Renal cortical epithelial cell (primary cell): ENCODE data around the gene FAN1. TPM values are rescaled to one million over a fixed set of nuclear protein-coding genes. Genes with fewer than 3 reads are reported as not detected.
"Not testable (repeated sequence)": the region's sequence is repeated elsewhere in the genome, so short reads cannot be mapped to it uniquely, and the experiment has no call there.

Experiments
- DNase-seq: peaks from one replicate; pipeline ENCODE4 v3.0.0-alpha.2; 2011; ENCODE audit warnings: low read depth
- total RNA-seq: library from RNA; depleted of rRNA; stranded (reverse); fragments of >200 nt; gene quantifications from 2 replicates; pipeline ENCODE4 v1.2.3, GENCODE V29; 2014

The FAN1 gene
- 8.9 and 28.1 TPM in 2 replicates for total RNA-seq

- peak; percentile 78 for DNase-seq
Observed at GRCh38 chr15:30903497-30904187, at the start of gene FAN1. Gene FAN1, plus strand, starts transcription at chr15:30903915. Its CDS starts 749 bp downstream, at chr15:30904664.

DNA sequence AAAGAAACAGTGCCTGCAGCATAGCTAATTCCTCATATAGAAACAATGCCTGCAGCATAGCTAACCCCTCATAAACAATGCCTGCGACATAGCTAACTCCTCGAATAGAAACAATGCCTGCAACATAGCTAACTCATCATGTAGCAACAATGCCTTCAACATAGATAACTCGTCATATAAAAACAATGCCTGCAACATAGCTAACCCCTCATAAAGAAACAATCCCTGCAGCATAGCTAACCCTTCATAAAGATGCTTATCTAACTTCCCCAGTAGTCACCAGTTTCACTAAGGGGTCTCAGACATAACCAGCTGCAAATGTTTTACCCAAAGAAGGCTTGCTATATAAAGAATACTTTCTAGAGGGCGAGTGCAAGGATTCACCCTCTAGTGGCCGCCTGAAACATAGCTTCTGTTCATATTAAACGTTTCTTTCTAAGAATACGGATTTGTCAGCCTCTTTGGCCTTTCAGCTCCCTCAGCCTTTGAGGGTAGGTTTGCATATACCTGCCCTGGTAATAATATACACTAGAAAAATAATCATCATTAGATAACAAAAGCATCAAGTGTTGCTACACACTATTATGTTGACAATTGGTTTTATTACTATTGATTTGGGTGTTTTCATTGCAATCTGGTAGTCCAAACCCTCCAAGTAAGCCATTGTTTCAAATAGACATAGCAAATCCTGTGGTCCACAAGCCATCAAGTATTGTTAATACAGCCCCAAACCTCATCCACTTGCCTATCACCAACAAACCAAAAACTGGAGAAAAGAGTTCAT is 44.4 kb upstream of the FAN1 start:
- DNase-seq: peak; percentile 22

GRCh38 chr15:30865257-30865656 is 38.5 kb upstream of the FAN1 start:
- DNase-seq: no peak

DNA sequence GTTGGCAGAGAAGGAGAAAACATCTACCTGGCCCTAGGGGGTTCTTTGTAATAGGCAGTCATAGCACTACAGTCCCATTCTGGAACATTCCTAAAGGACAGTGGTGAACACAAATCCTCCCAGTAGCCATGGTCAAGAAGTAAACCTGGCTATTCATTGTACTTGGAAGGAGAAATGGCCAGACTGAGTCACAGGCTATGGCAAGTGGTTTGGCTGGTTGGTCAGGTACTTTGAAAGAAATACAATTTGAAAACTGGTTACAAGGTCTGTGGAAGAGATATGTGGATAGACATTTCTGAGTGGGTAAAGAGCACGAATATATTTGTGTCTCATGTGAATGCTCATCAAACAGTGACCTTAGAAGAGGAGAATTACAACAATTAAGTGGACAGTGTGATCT is 33.0 kb upstream of the FAN1 start:
- DNase-seq: no peak

- no peak for DNase-seq
Observed at GRCh38 chr15:30872341-30872748, 31.4 kb upstream of the FAN1 start.

DNA sequence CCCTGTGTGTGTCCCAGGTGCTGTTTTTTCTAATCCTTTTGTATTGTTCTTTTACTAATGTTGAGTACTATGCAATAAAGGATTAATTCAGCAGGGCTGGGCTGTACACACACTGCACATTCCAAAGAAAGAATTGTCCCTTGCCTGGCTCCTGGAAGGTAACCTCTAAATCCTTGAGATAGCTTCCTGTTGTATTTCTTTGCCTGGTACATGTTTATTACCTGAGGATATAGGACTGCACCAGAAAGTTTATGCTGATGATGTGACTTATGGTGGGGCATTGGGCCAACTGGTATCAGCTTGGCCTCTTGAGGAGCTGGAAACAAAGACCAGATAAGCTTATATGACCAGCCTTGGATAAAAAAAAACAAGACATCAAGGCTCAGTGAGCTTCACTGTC is 26.6 kb upstream of the FAN1 start:
- no peak for DNase-seq

GRCh38 chr15:30878515-30878914 is 25.2 kb upstream of the FAN1 start:
- DNase-seq: no peak

GRCh38 chr15:30882849-30883433 is 20.8 kb upstream of the FAN1 start:
- no peak for DNase-seq

DNA sequence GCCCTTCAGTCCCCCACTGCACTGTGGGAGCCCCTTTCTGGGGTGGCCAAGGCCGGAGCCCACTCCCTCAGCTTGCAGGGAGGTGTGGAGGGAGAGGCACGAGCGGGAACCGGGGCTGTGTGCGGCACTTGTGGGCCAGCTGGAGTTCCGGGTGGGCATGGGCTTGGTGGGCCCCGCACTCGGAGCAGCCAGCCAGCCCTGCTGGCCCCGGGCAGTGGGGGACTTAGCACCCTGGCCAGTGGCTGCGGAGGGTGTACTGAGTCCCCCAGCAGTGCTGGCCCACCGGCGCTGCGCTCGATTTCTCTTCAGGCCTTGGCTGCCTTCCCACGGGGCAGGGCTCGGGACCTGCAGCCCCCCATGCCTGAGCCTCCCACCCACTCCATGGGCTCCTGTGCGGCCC is 20.0 kb upstream of the FAN1 start:
- DNase-seq: not testable (repeated sequence)

GRCh38 chr15:30885814-30886213 is 17.9 kb upstream of the FAN1 start:
- peak; percentile 8 for DNase-seq

DNA sequence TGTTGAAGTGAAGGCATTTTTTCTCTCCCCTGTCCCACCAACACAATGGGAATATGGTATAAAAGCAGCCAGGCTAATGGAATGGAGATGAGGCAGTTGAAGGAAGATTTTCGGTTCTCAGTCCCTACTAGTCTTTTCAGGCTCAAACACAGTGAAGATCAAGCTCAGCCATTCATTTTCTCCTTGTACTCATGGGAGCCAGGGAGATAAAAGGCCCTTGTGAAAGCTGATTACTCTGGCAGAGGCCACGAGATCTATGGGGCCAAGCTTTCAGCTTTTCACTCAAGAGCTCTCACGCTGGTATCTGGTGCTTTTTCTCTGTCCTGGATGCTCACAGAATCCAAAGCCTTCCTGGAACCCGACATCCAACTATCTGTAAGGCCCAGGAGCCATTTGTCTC is 14.5 kb upstream of the FAN1 start:
- DNase-seq: no peak

DNA sequence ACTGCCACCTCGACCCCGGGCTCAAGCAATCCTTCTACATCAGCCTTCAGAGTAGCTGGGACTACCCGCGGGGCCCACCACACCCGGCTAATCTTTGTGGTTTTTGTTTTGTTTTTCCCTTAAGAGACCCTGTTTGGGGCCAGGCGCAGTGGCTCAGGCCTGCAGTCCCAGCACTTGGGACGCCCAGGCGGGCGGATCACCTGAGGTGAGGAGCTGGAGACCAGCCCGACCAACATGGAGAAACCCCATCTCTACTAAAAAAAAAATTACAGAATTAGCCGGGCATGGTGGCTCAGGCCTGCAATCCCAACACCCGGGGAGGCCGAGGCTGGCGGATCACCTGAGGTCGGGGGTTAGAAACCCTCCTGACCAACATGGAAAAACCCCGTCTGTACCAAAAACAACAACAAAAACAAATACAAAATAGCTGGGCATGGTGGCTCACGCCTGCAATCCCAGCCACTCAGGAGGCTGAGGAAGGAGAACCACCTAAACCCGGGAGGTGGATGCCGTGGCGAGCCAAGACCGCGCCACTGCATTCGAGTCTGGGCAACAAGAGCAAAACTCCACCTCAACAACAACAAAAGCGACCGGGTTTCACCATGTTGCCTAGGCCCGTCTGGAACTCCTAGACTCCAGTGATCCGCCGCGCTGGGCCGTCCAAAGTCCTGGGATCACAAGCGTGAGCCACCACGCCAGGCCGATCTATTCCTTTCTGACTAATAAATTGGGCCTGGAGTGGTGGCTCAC is 8.1 kb upstream of the FAN1 start:
- no peak for DNase-seq

DNA sequence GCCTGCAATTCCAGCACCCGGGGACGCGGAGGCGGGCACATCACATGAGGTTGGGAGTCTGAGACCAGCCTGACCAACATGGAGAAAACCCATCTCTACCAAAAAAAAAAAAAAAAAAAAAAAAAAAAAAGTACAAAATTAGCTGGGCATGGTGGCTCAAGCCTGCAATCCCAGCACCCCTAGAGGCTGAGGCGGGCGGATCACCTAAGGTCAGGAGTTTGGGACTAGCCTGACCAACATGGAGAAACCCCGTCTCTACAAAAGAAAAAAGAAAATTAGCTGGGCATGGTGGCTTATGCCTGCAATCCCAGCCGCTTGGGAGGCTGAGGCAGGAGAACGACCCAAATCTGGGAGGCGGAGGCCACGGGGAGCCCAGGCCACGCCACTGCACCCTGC is 7.5 kb upstream of the FAN1 start:
- no peak for DNase-seq

DNA sequence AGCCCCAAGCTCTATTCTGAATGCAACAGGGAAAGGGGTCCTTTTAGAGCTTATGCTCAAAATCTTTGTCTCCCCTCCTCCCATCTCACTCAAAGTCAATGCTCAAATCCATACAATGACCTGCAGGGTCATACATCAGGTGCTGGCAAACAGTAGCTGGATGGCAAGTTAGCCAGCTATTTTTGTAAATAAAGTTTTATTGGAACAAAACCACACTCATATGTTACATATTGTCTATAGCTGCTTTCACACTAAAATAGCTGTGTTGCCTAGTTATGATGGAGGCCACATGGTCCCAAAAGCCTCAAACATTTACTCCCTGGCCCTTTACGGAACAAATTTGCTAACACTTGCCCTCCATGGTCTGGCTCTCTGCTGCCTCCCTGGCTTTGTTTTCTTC is 1.8 kb upstream of the FAN1 start:
- no peak for DNase-seq

GRCh38 chr15:30904812-30905211 is 1.1 kb downstream of the FAN1 start:
- no peak for DNase-seq

- DNase-seq: peak; percentile 47
Observed at GRCh38 chr15:30905821-30906220, 2.1 kb downstream of the FAN1 start.

DNA sequence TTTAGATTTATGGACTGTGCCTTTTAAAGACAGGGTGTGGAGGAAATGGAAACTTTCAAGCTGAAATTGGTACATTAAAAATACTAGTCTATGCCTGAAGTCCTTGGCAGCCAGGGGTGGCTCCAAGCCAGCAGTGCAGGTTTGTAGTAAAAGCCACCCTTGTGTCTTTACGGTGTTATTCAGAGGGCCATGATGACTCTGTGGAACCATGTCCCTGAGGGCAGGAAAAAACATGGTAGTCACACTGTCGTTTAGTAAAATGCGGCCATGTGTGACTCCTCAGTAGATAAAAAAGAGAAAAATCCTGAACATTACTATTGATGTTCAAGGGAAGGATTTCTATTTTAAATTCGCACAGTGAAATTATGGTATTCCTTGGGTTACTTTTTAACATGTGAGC is 2.7 kb downstream of the FAN1 start:
- peak; percentile 70 for DNase-seq

DNA sequence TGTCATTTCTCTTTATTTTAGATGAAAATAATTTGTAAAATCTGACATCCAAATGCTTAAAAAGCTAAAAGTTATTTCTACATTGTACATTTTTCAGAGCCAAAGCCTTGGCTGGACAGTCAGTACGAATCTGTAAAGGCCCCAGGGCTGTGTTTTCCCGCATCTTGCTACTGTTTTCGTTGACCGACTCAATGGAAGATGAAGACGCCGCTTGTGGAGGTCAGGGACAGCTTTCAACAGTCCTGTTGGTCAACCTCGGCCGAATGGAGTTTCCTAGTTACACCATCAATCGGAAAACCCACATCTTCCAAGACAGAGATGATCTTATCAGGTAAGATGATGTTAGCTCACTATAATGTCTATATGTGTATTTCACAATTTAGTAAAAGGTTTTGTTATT is 10.0 kb downstream of the FAN1 start:
- no peak for DNase-seq

DNA sequence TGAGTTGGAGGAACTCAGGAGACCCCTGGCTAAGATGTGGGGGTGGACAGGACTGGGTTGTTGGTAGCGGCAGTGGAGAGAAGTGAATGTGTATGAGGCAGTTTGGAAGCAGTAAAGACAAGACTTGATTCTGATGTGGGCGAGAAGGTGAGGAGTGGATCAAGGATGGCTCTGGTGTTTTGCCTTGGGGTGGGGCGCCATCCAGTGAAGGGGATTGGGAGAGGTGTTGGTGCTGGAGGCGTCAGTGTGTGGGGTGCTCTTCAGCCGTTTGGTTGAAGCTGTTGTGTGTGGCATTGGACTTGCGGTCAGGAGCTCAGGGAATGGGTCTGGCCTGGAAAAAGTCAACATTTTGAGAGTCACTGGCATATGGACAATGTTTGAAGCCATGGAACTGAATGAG is 13.3 kb downstream of the FAN1 start:
- DNase-seq: no peak

DNA sequence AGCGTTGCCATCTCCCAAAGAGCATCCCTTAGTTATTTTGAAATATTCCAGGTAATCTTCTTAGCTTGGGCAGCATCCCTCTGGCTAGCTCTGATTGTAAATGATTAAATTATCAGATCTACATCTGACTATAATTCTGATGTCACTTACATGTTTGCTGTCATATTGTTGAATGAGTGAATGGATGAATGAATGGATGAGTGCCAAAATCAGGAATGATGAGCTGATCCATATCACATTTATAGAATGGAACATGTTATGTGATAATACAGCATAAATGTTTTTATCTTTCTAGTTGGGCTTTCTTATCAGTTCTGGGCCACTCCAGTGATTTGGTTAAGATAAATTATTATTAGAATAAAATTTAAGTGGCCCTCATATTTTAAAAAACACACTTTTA is 14.0 kb downstream of the FAN1 start:
- no peak for DNase-seq

GRCh38 chr15:30918366-30918765 is 14.7 kb downstream of the FAN1 start:
- no peak for DNase-seq

GRCh38 chr15:30919877-30920550 is 16.3 kb downstream of the FAN1 start:
- DNase-seq: no peak
